ENCODE results near the gene CDH23.

The CDH23 gene

DNA sequence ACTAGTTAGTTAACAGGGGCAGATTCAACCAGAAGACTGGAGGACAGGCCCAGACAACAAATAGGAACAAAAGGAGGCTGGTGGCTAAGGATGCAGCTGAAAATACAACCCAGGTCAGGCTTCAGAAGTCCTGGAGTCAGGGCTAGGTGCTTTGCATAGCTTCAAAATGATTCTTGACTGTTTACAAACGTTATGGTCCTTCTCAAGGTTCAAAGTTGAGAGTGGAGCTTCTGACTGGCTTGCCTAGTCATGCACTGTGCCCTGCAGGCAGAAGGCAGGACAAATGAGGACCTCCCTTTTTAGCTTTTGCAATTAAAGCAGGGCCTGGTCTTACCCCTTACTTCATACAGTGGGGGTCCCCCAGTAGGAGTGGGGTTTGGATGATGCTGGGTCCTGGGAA, 4.4 kb upstream of the CDH23 start:
- DNase-seq (ENCODE audit: low spot score), result no peak

- DNase-seq (ENCODE audit: low spot score), result no peak
These were observed 3.6 kb upstream of the CDH23 start for GRCh38 chr10:71392791-71393781.

GRCh38 chr10:71393841-71394475, 2.8 kb upstream of the CDH23 start:
- DNase-seq (ENCODE audit: low spot score), result no peak

- DNase-seq (ENCODE audit: low spot score), result no peak
These were observed 1.7 kb upstream of the CDH23 start for GRCh38 chr10:71394926-71395562.

GRCh38 chr10:71395621-71396020, 1.1 kb upstream of the CDH23 start:
- no peak for DNase-seq (ENCODE audit: low spot score)

DNA sequence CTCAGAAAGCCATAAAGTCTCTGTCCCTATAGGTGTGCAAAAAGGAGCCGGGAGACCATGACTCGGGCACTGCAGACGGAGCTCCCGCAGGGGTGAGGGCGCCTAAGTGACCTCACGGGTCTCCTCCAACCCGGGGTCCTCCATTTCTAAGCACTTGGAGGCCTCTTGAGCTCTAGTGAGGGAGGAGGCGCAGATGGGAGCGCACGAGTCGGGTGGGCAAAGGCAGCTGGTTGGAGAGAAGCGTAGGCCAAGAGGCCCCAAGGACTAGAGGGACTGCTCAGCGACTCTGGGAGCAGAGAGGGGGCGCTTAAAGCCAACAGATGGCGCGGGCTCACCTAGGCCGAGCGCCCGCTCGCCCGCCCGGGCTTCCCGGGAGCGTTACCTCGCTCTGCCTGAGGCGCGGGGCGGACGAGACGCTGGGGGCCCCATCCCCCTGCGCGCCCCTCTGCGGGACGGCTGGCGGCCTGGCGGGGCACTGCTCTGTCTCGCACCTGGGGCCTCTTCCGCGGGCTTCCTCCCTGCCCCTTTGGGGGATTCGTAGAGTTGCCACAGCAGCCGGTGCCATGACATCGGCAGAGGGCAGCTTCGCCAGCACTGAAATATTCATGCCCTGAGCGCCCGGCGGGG, 523 bp upstream of the CDH23 start:
- peak; percentile 68 for DNase-seq (ENCODE audit: low spot score)

DNA sequence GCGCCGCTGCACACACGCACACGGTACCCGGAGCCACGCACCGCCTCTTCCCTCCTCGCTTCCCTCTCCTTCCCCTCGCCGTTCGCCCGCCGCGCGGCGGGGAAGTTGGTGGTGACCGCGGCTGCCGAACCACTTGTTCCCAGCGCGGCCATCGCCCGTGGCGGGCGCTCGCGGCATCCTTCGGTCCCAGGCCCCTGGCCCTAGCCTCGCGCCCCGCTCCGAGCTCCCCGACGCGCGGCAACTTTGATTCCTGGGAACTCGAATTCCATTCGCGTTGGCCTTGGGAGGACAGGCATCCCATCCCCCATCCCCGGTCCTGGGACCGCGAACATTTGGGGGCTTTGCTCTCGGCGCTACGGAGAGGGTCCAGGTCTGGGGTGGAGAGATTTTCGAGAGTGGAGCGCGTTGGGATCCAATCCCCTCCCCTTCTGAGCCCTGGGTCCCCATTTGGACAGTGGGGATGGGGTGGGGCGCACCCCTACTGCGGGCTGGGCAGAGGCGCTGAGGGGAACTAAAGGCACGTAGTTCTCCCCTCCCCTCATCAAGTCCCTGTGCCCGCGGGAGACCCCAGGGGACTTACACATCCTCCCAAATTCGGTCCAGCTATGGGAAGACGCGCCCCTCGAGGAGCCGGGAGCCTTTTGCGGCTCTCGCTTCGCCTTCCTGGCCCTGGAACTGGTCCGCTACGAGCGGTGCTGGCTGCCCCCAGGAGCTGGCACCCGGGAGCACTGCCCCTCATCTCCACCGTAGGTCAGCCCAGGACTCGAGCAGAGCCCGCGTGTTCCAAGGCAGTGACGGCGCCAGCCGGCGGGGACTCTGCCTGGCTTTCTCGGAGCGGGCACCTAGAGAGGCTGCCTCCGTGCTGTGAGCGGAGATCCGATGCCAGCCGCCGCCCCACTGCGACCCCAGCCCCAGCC, 834 bp downstream of the CDH23 start:
- DNase-seq (ENCODE audit: low spot score), result no peak

GRCh38 chr10:71398976-71399375, 2.3 kb downstream of the CDH23 start:
- DNase-seq (ENCODE audit: low spot score), result no peak

GRCh38 chr10:71399946-71400345, 3.2 kb downstream of the CDH23 start:
- DNase-seq (ENCODE audit: low spot score), result no peak

DNA sequence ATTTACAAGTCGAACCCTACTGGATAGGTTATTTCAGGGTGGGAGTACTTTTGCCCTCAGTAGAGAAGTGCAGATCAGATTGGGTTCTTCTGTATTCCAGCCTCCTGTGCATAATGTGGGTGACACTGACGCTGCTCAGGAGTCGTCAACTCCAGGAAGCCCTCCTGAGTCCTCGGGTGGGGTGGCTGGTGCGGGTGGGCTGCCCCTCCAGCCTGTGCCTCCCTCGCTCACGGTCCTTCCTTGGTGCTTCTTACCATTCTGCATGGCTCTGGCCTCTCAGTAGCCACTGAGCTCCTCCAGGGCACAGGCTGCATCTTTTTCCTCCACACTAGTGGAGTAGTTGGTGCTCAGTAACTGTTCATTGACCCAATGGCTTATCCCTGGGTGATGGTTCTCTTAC, 4.3 kb downstream of the CDH23 start:
- no peak for DNase-seq (ENCODE audit: low spot score)

GRCh38 chr10:71402005-71402404, 5.3 kb downstream of the CDH23 start:
- no peak for DNase-seq (ENCODE audit: low spot score)

DNA sequence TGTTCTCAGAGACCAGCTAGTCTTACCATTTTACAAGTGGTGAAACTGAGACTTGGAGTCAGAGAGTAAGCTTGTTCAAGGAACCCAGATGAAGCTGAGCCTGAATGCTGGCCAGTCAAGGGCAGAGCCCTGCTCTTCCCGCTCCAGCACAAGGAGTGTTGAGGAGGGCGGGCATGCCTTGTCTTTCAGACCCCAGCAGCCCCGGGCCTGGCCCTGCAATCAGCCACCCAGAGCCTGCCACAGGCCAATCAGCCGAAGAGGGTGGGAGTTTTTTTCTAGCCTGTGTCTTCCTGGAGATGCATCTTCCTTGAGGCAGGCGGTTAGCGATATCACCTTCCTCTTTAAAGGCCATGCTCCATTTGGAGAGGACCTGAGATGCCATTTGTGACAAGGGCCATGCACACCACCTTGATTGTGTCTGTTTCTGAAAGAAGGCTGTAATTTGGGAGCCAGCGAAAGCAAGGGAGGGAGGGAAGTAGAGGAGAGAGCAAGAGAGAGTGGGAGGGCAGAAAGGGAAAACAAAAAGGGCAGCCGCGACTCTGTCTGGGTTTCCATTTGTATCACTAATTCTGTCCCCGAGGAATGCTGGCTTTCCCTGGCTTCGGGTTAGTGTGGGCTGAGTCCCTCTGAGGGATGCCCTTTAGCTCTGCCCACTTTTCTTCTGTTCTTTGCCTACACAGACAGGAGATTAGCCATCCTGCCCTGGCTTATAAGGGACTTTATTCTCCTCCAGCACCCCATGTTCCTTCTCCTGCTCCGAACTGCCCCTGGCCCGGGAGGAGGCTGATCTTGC, 8.0 kb downstream of the CDH23 start:
- DNase-seq (ENCODE audit: low spot score), result no peak

GRCh38 chr10:71406878-71407277, 10.2 kb downstream of the CDH23 start:
- no peak for DNase-seq (ENCODE audit: low spot score)

DNA sequence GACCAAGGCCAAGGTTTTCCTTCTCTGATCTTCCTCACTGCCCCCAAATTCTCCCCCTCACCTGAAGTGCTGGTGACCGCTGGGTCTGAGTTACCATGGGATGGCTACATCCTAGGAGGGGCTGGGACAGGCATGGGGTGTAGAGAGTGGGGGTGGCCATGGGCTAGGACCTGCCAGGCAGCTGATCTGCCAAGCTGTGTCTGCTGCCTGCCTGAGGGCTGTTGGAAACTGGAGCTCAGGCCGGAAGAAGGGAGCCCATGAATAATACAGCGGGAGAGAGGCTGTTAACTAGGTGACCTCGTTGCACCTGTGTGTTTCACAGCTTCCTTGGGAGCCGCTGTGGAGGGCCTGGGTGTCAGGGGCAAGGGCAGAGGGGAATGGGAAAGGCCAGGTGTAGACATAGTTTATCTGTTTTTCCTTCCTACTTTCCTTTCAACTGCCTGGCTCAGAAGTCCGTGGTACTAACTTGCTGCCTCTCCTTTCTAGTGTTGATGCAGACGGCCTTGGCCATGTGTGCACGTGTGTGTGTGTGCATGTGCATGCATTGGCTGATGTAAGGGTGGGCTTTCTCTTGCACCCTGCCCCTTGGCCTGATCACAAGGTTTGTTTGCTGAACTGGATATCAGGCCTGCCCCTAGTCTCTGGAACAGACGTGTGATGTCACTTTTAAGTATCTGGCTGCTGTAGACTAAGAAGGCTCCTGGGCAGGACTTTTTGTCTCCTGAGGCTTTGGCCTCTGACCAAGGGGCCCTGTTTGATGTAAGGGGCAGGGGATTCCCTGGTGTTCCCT, 11.9 kb downstream of the CDH23 start:
- DNase-seq (ENCODE audit: low spot score), result no peak

DNA sequence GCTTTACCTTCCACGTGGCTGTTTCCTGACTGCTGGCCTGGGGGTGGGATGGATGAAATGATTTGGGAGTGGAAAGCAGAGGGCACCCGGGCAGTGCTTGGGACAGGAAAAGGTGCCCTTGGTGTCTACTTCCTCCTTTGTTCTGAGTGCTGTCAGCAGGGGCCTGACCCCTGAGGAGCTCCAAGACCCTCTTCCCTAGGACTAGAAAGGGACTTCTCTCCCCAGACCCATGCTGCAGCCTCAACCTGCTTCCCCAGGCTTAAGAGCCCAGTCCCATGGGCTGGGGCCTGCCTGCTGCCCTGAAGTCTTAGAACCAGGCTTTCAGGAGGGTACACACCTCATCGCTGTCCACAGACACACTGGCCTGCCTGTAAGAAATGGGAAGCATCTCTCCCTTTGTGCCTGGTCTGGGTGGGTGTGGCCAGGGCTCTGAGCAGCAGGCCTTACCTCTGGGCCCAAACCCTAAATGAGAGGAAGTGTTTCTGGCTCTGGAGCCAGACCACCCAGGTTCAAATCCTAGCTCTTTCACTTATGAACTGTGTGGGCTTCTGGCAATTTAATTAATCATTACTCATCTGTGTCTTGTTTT, 12.9 kb downstream of the CDH23 start:
- no peak for DNase-seq (ENCODE audit: low spot score)

GRCh38 chr10:71413581-71413980, 16.9 kb downstream of the CDH23 start:
- DNase-seq (ENCODE audit: low spot score), result no peak

GRCh38 chr10:71414359-71414758, 17.6 kb downstream of the CDH23 start:
- DNase-seq (ENCODE audit: low spot score), result no peak

DNA sequence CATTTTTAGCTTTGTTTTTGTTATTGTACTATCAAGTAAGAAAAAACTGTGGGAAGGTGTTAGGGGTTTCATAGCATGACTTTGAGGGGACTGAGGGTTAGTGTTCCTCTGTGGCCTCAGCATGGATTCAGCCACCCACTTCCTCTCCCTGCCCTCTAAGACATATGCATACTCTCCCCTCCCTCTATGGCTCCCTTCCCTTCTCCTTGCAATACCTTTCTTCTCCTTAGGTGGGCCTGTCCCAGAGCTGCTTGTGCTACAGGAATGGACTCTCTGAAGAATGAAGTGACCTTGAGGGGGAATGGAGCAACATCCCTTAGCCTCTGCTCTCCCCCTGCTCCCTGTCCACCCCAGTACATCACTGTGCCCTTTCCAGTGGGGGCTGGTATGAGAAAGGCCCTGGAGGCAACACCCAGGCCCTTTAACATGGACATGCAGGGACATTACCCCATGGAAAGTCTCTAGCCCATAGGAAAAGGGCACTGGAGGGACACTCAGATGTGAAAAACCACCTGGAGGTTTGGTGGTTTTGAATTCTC, 22.4 kb downstream of the CDH23 start:
- no peak for DNase-seq (ENCODE audit: low spot score)

DNA sequence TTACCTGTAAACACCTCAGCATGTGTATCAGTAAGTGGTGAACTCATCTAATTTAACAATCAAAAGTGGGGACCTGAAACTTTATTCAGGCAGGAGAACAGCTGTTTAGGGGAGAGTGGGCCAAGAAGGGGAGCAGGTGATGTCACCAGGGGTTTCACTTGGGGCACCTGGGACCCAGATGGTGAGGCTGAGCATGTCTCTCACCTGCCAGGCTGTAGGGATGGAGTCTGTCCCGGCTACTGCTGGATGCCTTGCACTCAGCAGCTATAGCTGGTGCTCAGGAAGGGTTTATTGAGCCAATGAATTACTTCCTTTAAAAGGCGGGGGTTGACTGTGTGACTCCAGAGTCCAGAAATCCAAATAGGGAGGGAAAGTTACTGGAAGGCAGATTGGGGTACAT, 23.0 kb downstream of the CDH23 start:
- DNase-seq (ENCODE audit: low spot score), result no peak
